Nephron (organoid): Measurements from ENCODE around the gene TFAM.

ENCODE experiments used
- H3K27ac Mint-ChIP-seq, 3 experiments: 2 replicates each; pipeline ENCODE4 v1.8.0; 2020; ENCODE audit warnings: mixed read lengths in 3 of 3, mild to moderate bottlenecking in 2 of 3, moderate library complexity in 1 of 3
- H3K27me3 Mint-ChIP-seq: 2 replicates; pipeline ENCODE4 v1.8.0; 2021; ENCODE audit warnings: low read depth, mild to moderate bottlenecking, moderate library complexity, mixed read lengths
- H3K36me3 Mint-ChIP-seq: 2 replicates; pipeline ENCODE4 v1.8.0; 2020; ENCODE audit warnings: low read depth, mixed read lengths
- H3K4me1 Mint-ChIP-seq: 2 replicates; pipeline ENCODE4 v1.8.0; 2020; ENCODE audit warnings: mixed read lengths
- H3K4me3 Mint-ChIP-seq, 3 experiments: 2 replicates each; pipeline ENCODE4 v1.8.0; 2020; ENCODE audit warnings: mild to moderate bottlenecking in 3 of 3, mixed read lengths in 3 of 3, moderate library complexity in 2 of 3
- H3K9me3 Mint-ChIP-seq: 2 replicates; pipeline ENCODE4 v1.8.0; 2020; ENCODE audit warnings: mixed read lengths
- TF ChIP-seq, protein P1 (sequence below), 3 experiments: fragments of 200-600 bp; sonication (generic); IDR thresholded peaks; one replicate each; pipeline ENCODE4 v1.5.0; 2021; ENCODE audit warnings: antibody characterized with exemption in 3 of 3; ENCODE audit not compliant: unreplicated experiment in 3 of 3

Gene TFAM

DNA sequence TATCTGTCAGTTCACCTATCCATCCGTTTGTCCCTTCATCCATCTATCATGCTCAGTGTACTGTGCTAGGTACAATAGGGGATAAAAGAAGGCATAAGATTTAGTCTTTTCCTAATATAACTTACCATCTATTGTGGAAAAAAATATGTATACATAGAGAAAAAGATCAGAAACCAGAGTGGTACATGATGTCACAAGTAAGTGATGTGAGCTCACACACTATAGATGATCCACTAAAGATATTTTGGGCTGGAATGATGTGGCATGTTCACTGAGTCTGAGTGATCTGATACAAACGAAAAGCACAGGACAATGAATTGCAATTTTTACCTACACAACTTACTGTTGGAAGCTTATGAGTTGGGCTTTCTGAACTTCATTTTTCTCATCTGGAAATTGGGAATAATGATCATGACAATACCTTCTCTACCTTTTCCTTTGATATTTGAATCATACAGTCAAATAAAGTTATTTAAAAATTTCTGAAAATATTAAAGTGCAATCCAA is 2.7 kb upstream of the TFAM start:
- Mint-ChIP-seq H3K9me3 (no peaks in the 10 kb centered on the region), H3K4me1 (peaks cover 15% of the 10 kb centered on the region), H3K27me3 (peaks cover 4% of the 10 kb centered on the region), H3K4me3 (no peak overlapping the region), H3K36me3 (peaks cover 5% of the 10 kb centered on the region), H3K27ac (no peak overlapping the region)
- TF ChIP-seq, protein P1, sequence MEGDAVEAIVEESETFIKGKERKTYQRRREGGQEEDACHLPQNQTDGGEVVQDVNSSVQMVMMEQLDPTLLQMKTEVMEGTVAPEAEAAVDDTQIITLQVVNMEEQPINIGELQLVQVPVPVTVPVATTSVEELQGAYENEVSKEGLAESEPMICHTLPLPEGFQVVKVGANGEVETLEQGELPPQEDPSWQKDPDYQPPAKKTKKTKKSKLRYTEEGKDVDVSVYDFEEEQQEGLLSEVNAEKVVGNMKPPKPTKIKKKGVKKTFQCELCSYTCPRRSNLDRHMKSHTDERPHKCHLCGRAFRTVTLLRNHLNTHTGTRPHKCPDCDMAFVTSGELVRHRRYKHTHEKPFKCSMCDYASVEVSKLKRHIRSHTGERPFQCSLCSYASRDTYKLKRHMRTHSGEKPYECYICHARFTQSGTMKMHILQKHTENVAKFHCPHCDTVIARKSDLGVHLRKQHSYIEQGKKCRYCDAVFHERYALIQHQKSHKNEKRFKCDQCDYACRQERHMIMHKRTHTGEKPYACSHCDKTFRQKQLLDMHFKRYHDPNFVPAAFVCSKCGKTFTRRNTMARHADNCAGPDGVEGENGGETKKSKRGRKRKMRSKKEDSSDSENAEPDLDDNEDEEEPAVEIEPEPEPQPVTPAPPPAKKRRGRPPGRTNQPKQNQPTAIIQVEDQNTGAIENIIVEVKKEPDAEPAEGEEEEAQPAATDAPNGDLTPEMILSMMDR (IDR thresholded peaks at IDR 0.05; ENCODE audit: unreplicated experiment in 3 of 3), result no peak

DNA sequence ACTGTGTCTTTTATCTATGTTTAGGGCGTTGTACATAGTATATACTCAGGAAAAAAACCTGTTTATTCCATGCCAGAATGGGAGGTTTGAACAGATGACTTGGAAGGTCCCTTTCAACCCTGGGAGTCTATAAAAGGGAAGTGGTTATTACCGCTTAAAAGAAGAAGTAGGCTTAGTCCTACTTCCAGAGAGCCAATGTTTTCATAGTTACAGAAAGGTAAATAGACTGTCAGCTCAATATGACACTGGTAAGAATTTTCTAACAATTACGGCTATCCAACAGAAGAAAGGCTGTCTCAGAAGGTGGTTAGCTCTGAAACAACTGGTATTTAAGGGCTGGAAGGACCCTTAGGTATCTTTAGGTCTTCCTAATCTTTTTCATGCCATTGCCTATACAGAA is 1.1 kb upstream of the TFAM start:
- peaks cover 12% of the 10 kb centered on the region for H3K36me3 Mint-ChIP-seq
- peaks cover 15% of the 10 kb centered on the region for H3K4me1 Mint-ChIP-seq
- TF ChIP-seq, protein P1 (IDR thresholded peaks at IDR 0.05; ENCODE audit: unreplicated experiment in 3 of 3), result no peak
- H3K9me3 Mint-ChIP-seq, result no peaks in the 10 kb centered on the region
- H3K27me3 Mint-ChIP-seq, result peaks cover 4% of the 10 kb centered on the region
- H3K27ac Mint-ChIP-seq, result peak overlapping the region in 2 of 3 experiments; percentile 95 to 97
- H3K4me3 Mint-ChIP-seq, result peak overlapping the region; percentile 90 to 99 (median 99)

DNA sequence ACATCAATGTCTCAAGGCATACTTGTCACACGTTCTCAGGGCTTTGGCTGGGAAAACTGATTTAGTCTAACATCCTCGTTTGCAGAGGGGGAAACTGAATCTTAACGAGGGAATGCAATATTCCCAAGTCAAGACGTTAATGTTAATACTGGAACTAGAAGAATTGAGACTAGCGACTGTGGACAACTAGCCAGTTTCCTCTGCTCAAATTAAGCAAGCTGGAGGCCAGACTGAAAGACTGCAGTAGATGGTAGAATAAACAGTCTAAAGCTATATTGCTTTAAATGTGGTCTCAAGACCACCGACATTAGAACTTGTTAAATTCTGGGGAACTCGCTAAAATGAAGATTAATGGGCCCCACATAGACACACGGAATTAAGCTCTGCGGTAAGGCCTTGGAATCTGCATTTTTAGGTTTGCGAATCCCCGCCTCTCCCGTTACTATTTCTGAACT is 639 bp upstream of the TFAM start:
- Mint-ChIP-seq H3K36me3 (peaks cover 16% of the 10 kb centered on the region), H3K4me3 (peak overlapping the region; percentile 90 to 99 (median 99)), H3K9me3 (no peaks in the 10 kb centered on the region), H3K27ac (peak overlapping the region; percentile 94 to 97 (median 95)), H3K4me1 (peaks cover 15% of the 10 kb centered on the region), H3K27me3 (peaks cover 4% of the 10 kb centered on the region)
- TF ChIP-seq, protein P1 (IDR thresholded peaks at IDR 0.05; ENCODE audit: unreplicated experiment in 3 of 3), result no peak

DNA sequence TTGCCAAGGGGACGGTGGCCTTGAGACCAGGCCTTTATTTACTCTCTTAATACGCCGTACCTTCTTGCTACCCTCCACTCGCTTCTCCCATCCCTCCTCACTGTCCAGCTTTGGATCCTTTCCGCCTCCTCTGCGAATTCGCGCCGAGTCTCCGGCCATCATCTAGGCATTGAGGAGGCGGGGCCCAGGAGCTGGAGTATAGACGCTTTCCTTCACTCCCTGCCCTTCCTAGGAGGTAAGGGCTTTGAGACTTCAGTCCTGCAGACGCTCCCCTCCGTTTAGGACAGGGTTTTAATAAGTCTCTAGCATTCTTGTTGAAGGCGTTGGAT is 538 bp downstream of the TFAM start:
- Mint-ChIP-seq H3K4me1 (peaks cover 15% of the 10 kb centered on the region), H3K27ac (peak overlapping the region; percentile 94 to 97 (median 95)), H3K36me3 (peaks cover 25% of the 10 kb centered on the region), H3K27me3 (peaks cover 4% of the 10 kb centered on the region), H3K4me3 (peak overlapping the region; percentile 90 to 99 (median 99)), H3K9me3 (no peaks in the 10 kb centered on the region)
- TF ChIP-seq, protein P1 (IDR thresholded peaks at IDR 0.05; ENCODE audit: unreplicated experiment in 3 of 3), result peak in 1 of 3 experiments; percentile 1

DNA sequence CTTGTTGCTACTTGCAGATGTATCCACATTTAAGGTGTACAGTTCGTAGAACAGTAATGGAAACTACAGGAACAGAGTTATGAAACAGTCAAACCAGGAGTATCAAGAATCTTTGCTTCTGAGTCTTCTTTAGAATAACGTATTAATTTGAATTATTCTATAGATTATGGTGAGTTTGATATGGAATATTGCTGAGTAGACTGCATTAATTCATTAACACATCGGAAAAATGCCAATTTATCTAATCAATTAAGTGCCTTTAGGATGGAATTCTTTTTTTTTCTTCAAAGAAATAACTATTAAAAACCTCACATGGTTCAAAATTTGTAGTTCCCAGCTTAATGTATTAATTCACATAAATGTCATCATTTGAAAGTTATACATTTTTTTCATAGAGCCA is 3.8 kb downstream of the TFAM start:
- peaks cover 15% of the 10 kb centered on the region for H3K4me1 Mint-ChIP-seq
- H3K27me3 Mint-ChIP-seq, result no peaks in the 10 kb centered on the region
- no peak overlapping the region for H3K27ac Mint-ChIP-seq
- peaks cover 48% of the 10 kb centered on the region for H3K36me3 Mint-ChIP-seq
- TF ChIP-seq, protein P1 (IDR thresholded peaks at IDR 0.05; ENCODE audit: unreplicated experiment in 3 of 3), result no peak
- no peak overlapping the region for H3K4me3 Mint-ChIP-seq
- no peaks in the 10 kb centered on the region for H3K9me3 Mint-ChIP-seq

DNA sequence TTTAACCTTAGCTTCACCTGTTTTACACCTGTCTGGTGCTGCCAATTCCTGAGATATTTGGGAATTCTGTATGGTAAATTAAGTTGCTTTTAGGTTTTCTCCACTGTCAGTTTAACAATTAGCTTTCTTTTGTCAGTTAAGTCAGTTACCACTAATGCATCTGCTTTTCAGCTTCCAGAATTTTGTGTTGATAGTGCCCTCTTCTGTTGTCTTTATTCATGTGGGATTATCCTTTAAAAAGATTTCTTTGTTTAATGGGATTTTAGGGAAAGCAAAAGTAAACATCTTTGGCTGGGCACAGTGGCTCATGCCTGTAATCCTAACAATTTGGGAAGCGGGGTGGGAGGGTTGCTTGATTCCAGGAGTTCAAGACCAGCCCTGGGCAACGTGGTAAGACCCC is 8.1 kb downstream of the TFAM start:
- no peak overlapping the region for H3K27ac Mint-ChIP-seq
- no peaks in the 10 kb centered on the region for H3K4me1 Mint-ChIP-seq
- no peaks in the 10 kb centered on the region for H3K27me3 Mint-ChIP-seq
- H3K9me3 Mint-ChIP-seq, result no peaks in the 10 kb centered on the region
- TF ChIP-seq, protein P1 (IDR thresholded peaks at IDR 0.05; ENCODE audit: unreplicated experiment in 3 of 3), result no peak
- H3K4me3 Mint-ChIP-seq, result no peak overlapping the region
- peaks cover 70% of the 10 kb centered on the region for H3K36me3 Mint-ChIP-seq
